H1 (cell line): ENCODE data around the gene GYPC. TPM values are rescaled to one million over a fixed set of nuclear protein-coding genes. Genes with fewer than 3 reads are reported as not detected.

Experiments used
- CTCF ChIA-PET: fragments of 300-600 bp; sonication (Branson Sonifier 250); formaldehyde crosslinking; loops from one replicate; lab custom pipeline; 2021; ENCODE audit not compliant: partially characterized antibody; lab: Charles Lee
- POLR2A ChIA-PET: fragments of 300-600 bp; sonication (Branson Sonifier 250); formaldehyde crosslinking; loops from one replicate; lab custom pipeline; 2021; ENCODE audit warnings: inconsistent platforms; ENCODE audit not compliant: partially characterized antibody; lab: Charles Lee
- DNase-seq, 2 experiments: peaks; one replicate each; pipeline versions ENCODE4 v3.0.0 to v3.0.0-alpha.2; 2010 to 2022; ENCODE audit warnings: low spot score in 2 of 2, low read depth in 1 of 2, mixed read lengths in 1 of 2
- FAIRE-seq: peaks from 2 replicates; lab custom pipeline; 2011; peaks lifted over from hg19 to GRCh38; lab: Jason Lieb, UNC
- H2AFZ ChIP-seq: 2 replicates; pipeline ENCODE4 v1.8.1; 2012; ENCODE audit warnings: low read length, inconsistent platforms
- H2AK5ac ChIP-seq: 2 replicates; pipeline ENCODE4 v1.6.1; 2013; ENCODE audit warnings: low read depth, low read length
- H2BK120ac ChIP-seq: replicated peaks from 2 replicates; pipeline ENCODE3; 2013; ENCODE audit warnings: low read depth, low read length, inconsistent platforms
- H2BK12ac ChIP-seq: 2 replicates; pipeline ENCODE4 v1.6.1; 2013; ENCODE audit warnings: low read depth, low read length
- H2BK15ac ChIP-seq: 2 replicates; pipeline ENCODE4 v1.6.1; 2013; ENCODE audit warnings: low read length
- H2BK20ac ChIP-seq: 2 replicates; pipeline ENCODE4 v1.6.1; 2013; ENCODE audit warnings: low read length
- H2BK5ac ChIP-seq: 2 replicates; pipeline ENCODE4 v1.6.1; 2013; ENCODE audit warnings: low read depth, low read length
- H3K14ac ChIP-seq: 2 replicates; pipeline ENCODE4 v1.6.1; 2013; ENCODE audit warnings: inconsistent platforms; ENCODE audit not compliant: insufficient read length
- H3K18ac ChIP-seq: 2 replicates; pipeline ENCODE4 v1.6.1; 2013; ENCODE audit warnings: low read length; ENCODE audit errors: extremely low read depth
- H3K23ac ChIP-seq: 2 replicates; pipeline ENCODE4 v1.6.1; 2013; ENCODE audit warnings: inconsistent platforms; ENCODE audit not compliant: insufficient read length
- H3K23me2 ChIP-seq: 2 replicates; pipeline ENCODE4 v1.6.1; 2013; ENCODE audit warnings: low read depth, low read length
- H3K27ac ChIP-seq: 2 replicates; pipeline ENCODE4 v1.6.1; 2011; ENCODE audit warnings: low read depth, low read length, inconsistent platforms
- H3K27me3 ChIP-seq, 4 experiments: replicated peaks in 1 of 4; 1 replicate in 1 of 4; 2 replicates in 3 of 4; pipeline versions ENCODE4 v1.6.1 to v1.8.1; 2011 to 2013; ENCODE audit warnings: low read length in 3 of 4, mild to moderate bottlenecking in 3 of 4, inconsistent platforms in 2 of 4, mixed read lengths in 2 of 4, moderate library complexity in 1 of 4; ENCODE audit not compliant: control insufficient read depth in 3 of 4, insufficient read depth in 3 of 4; ENCODE audit errors: extremely low read depth in 1 of 4
- H3K36me3 ChIP-seq, 4 experiments: 2 replicates each; pipeline versions ENCODE4 v1.6.1 to v1.8.1; 2011 to 2013; ENCODE audit warnings: mild to moderate bottlenecking in 4 of 4, low read length in 3 of 4, moderate library complexity in 2 of 4, control low read depth in 1 of 4, inconsistent platforms in 1 of 4; ENCODE audit not compliant: insufficient read depth in 4 of 4, control insufficient read depth in 2 of 4
- H3K4ac ChIP-seq: replicated peaks from 2 replicates; pipeline ENCODE3; 2013; ENCODE audit warnings: low read length, low read depth, mixed read lengths, inconsistent platforms; ENCODE audit not compliant: insufficient read length
- H3K4me1 ChIP-seq, 4 experiments: replicated peaks in 1 of 4; 1 replicate in 1 of 4; 2 replicates in 3 of 4; pipeline versions ENCODE4 v1.6.1 to v1.8.1; 2011 to 2013; ENCODE audit warnings: low read length in 3 of 4, inconsistent platforms in 2 of 4, mixed read lengths in 1 of 4; ENCODE audit not compliant: insufficient read depth in 4 of 4, control insufficient read depth in 3 of 4
- H3K4me2 ChIP-seq, 2 experiments: 2 replicates each; pipeline versions ENCODE4 v1.6.1 to v1.8.1; 2011 to 2013; ENCODE audit warnings: low read depth in 2 of 2, low read length in 2 of 2, control low read depth in 1 of 2, inconsistent platforms in 1 of 2, mild to moderate bottlenecking in 1 of 2; ENCODE audit not compliant: insufficient read depth in 1 of 2
- H3K4me3 ChIP-seq, 4 experiments: fragments of 200-600, 300-600 bp in 1 of 4; sonication (generic), shearing (Covaris generic), sonication (Bioruptor Twin) in 1 of 4; 2 replicates each; pipeline versions ENCODE4 v1.5.1 to v1.8.1; 2011 to 2016; ENCODE audit warnings: low read length in 4 of 4, low read depth in 3 of 4, control low read depth in 2 of 4, inconsistent platforms in 2 of 4, mild to moderate bottlenecking in 2 of 4, mixed read lengths in 1 of 4, moderate library complexity in 1 of 4; ENCODE audit not compliant: insufficient read depth in 2 of 4; ENCODE audit errors: extremely low read depth in 1 of 4
- H3K56ac ChIP-seq: replicated peaks from 2 replicates; pipeline ENCODE3; 2013; ENCODE audit warnings: low read depth, mild to moderate bottlenecking, mixed read lengths, low read length, inconsistent platforms; ENCODE audit not compliant: insufficient read length
- H3K79me1 ChIP-seq: 2 replicates; pipeline ENCODE4 v1.6.1; 2013; ENCODE audit warnings: low read depth, low read length, control low read depth
- H3K79me2 ChIP-seq, 2 experiments: 2 replicates each; pipeline versions ENCODE4 v1.6.1 to v1.8.1; 2012 to 2013; ENCODE audit warnings: low read length in 2 of 2, mild to moderate bottlenecking in 2 of 2, inconsistent platforms in 1 of 2; ENCODE audit not compliant: insufficient read depth in 2 of 2, control insufficient read depth in 1 of 2
- H3K9ac ChIP-seq, 4 experiments: replicated peaks in 1 of 4; 1 replicate in 1 of 4; 2 replicates in 3 of 4; pipeline versions ENCODE4 v1.6.1 to v1.8.1; 2011 to 2013; ENCODE audit warnings: low read depth in 3 of 4, low read length in 3 of 4, control low read depth in 2 of 4, mild to moderate bottlenecking in 2 of 4, moderate library complexity in 2 of 4, inconsistent platforms in 1 of 4; ENCODE audit errors: extremely low read depth in 1 of 4
- H3K9me3 ChIP-seq, 2 experiments: 2 replicates each; pipeline versions ENCODE4 v1.6.1 to v1.8.1; 2012 to 2013; ENCODE audit warnings: mild to moderate bottlenecking in 2 of 2, moderate library complexity in 2 of 2, control low read depth in 1 of 2, inconsistent platforms in 1 of 2, low read depth in 1 of 2, low read length in 1 of 2, mixed read lengths in 1 of 2; ENCODE audit not compliant: insufficient read depth in 2 of 2
- H4K20me1 ChIP-seq, 2 experiments: replicated peaks in 1 of 2; 2 replicates each; pipeline versions ENCODE3 to v1.8.1; 2011 to 2013; ENCODE audit warnings: inconsistent platforms in 2 of 2, low read length in 2 of 2, mild to moderate bottlenecking in 1 of 2; ENCODE audit not compliant: insufficient read depth in 2 of 2, control insufficient read depth in 1 of 2
- H4K5ac ChIP-seq: 2 replicates; pipeline ENCODE4 v1.6.1; 2013; ENCODE audit warnings: low read length, low read depth, mixed read lengths, inconsistent platforms; ENCODE audit not compliant: insufficient read length
- H4K8ac ChIP-seq: 2 replicates; pipeline ENCODE4 v1.8.0; 2013; ENCODE audit warnings: mild to moderate bottlenecking, moderate library complexity, low read length, inconsistent platforms; ENCODE audit not compliant: insufficient read depth; ENCODE audit errors: extremely low read depth
- H4K91ac ChIP-seq: replicated peaks from 2 replicates; pipeline ENCODE3; 2013; ENCODE audit warnings: low read length, mixed read lengths, inconsistent platforms; ENCODE audit not compliant: insufficient read length
- ATF3 ChIP-seq: IDR thresholded peaks from 2 replicates; pipeline ENCODE4 v1.6.1; 2011; ENCODE audit warnings: low read depth, mild to moderate bottlenecking, low read length; ENCODE audit not compliant: insufficient read depth
- BACH1 ChIP-seq: IDR thresholded peaks from 2 replicates; pipeline ENCODE4 v1.6.1; 2012; ENCODE audit warnings: low read length, improper control_type of control experiment
- BCL11A ChIP-seq, 2 experiments: IDR thresholded peaks; one replicate each; pipeline ENCODE4 v1.6.1; 2011; ENCODE audit warnings: low read depth in 2 of 2, low read length in 2 of 2, mild to moderate bottlenecking in 2 of 2
- CHD1 ChIP-seq: IDR thresholded peaks from 2 replicates; pipeline ENCODE4 v1.6.1; 2012; ENCODE audit warnings: low read depth, low read length, improper control_type of control experiment
- CHD2 ChIP-seq: IDR thresholded peaks from 2 replicates; pipeline ENCODE4 v1.6.1; 2012; ENCODE audit warnings: low read length, improper control_type of control experiment
- HDAC2 ChIP-seq, 2 experiments: fragments of 300-600 bp in 1 of 2; sonication (generic) in 1 of 2; IDR thresholded peaks; 2 replicates each; pipeline ENCODE4 v1.6.1; 2011 to 2012; ENCODE audit warnings: low read depth in 2 of 2, low read length in 2 of 2, mild to moderate bottlenecking in 2 of 2, moderate library complexity in 2 of 2, borderline replicate concordance in 1 of 2, inconsistent platforms in 1 of 2
- JUN ChIP-seq: IDR thresholded peaks from 2 replicates; pipeline ENCODE4 v1.6.1; 2011; ENCODE audit warnings: low read depth, mild to moderate bottlenecking, improper control_type of control experiment, low read length
- NANOG ChIP-seq: IDR thresholded peaks from 2 replicates; pipeline ENCODE4 v1.6.1; 2011; ENCODE audit warnings: low read length, low read depth, mild to moderate bottlenecking, inconsistent platforms; ENCODE audit not compliant: insufficient read depth, poor library complexity, severe bottlenecking
- POLR2AphosphoS5 ChIP-seq: IDR thresholded peaks from 2 replicates; pipeline ENCODE4 v1.6.1; 2011; ENCODE audit warnings: low read depth, low read length
- RXRA ChIP-seq: IDR thresholded peaks from 2 replicates; pipeline ENCODE4 v1.6.1; 2011; ENCODE audit warnings: low read depth, mild to moderate bottlenecking, low read length, moderate library complexity; ENCODE audit not compliant: insufficient read depth
- TEAD4 ChIP-seq: IDR thresholded peaks from 2 replicates; pipeline ENCODE4 v1.6.1; 2012; ENCODE audit warnings: low read depth, low read length, inconsistent platforms, mixed read lengths
- YY1 ChIP-seq: IDR thresholded peaks from 2 replicates; pipeline ENCODE4 v1.6.1; 2011; ENCODE audit warnings: low read depth, mild to moderate bottlenecking, low read length
- WGBS, 2 experiments: shearing (Covaris generic) in 1 of 2; methylation state at CpG; one replicate each; pipeline versions ENCODE4 v1.1.6 to v1.1.7; 2013 to 2015; ENCODE audit warnings: low lambda C conversion rate in 2 of 2, mixed read lengths in 2 of 2, inconsistent platforms in 1 of 2, low coverage in 1 of 2, missing lambda C conversion rate in 1 of 2; ENCODE audit not compliant: insufficient replicate concordance in 2 of 2, insufficient coverage in 1 of 2, insufficient read length in 1 of 2; ENCODE audit errors: extremely low coverage in 1 of 2, missing lambda C conversion rate in 1 of 2; 5-methylcytosine and 5-hydroxymethylcytosine counted together
- polyA plus RNA-seq, 7 experiments: library from polyadenylated mRNA; depleted of rRNA in 3 of 7; stranded (reverse) in 5 of 7; unstranded in 2 of 7; fragments of >200 nt in 5 of 7; fragments of 200-250 nt in 2 of 7; gene quantifications; 1 replicate in 5 of 7; 2 replicates in 1 of 7; 4 replicates in 1 of 7; pipeline versions ENCODE4 v1.2.1 to v1.2.3, GENCODE V29; 2011 to 2013; ENCODE audit warnings: missing spikeins in 2 of 7, mixed read lengths in 2 of 7
- total RNA-seq: library from RNA; stranded (reverse); fragmentation: NEBNext Ultra II Directional; extraction: Animal tissue kit (Norgen Biotek cat#: 25700); gene quantifications from 2 replicates; pipeline ENCODE4 v1.2.1, GENCODE V29; 2021

The GYPC gene
- total and polyA plus RNA-seq, 2 of the 8 experiments (the other 6 are each of a cell fraction or from before 2014, with no cell fraction given): 26.8 to 53.6 TPM

GRCh38 chr2:126681505-126681904, 25.5 kb downstream of the GYPC start:
- H2BK120ac ChIP-seq: no peak overlapping the region
- H2BK20ac ChIP-seq: no peak overlapping the region
- no peaks in the 10 kb centered on the region for H3K27me3 ChIP-seq
- ChIA-PET POLR2A (no interaction called here), CTCF (no interaction called here)
- H3K4ac ChIP-seq: no peak overlapping the region
- H4K8ac ChIP-seq: no peak overlapping the region
- peaks cover 6% of the 10 kb centered on the region; the same call in 1 of the 2 replicates for H3K23me2 ChIP-seq
- FAIRE-seq (no peak), DNase-seq (no peak)
- H4K91ac ChIP-seq: no peak overlapping the region
- H3K36me3 ChIP-seq: no peaks in the 10 kb centered on the region
- H3K14ac ChIP-seq: no peak overlapping the region
- H2BK5ac ChIP-seq: no peak overlapping the region
- H3K4me2 ChIP-seq: no peak overlapping the region
- H3K23ac ChIP-seq: no peak overlapping the region
- no peaks in the 10 kb centered on the region for H3K79me2 ChIP-seq
- H2BK15ac ChIP-seq: no peak overlapping the region
- no peaks in the 10 kb centered on the region for H4K20me1 ChIP-seq
- H3K56ac ChIP-seq: no peak overlapping the region
- H3K4me1 ChIP-seq: no peaks in the 10 kb centered on the region; a peak in 1 of 7 replicates
- no peak overlapping the region for H4K5ac ChIP-seq
- no peak overlapping the region for H2AFZ ChIP-seq
- 97% methylated on average over 5 of the region's 6 CpGs; no CpG with 5 or more reads in 1 of the 2 experiments for WGBS, 2 experiments
- H2AK5ac ChIP-seq: no peak overlapping the region
- H3K18ac ChIP-seq: no peak overlapping the region
- H3K9me3 ChIP-seq: peaks cover 0 to 5% of the 10 kb centered on the region in 2 experiments; a peak in 1 of 4 replicates
- TF ChIP-seq BACH1 (no peak), JUN (no peak), CHD2 (no peak), ATF3 (no peak), RXRA (no peak), NANOG (no peak), BCL11A (IDR thresholded peaks at IDR 0.05; ENCODE audit: low read depth in 2 of 2, low read length in 2 of 2) (no peak), CHD1 (no peak), HDAC2 (IDR thresholded peaks at IDR 0.05; ENCODE audit: borderline replicate concordance in 1 of 2, low read depth in 2 of 2, low read length in 2 of 2) (no peak), YY1 (no peak), POLR2AphosphoS5 (no peak), TEAD4 (no peak)
- H3K79me1 ChIP-seq: peaks cover 2% of the 10 kb centered on the region; the same call in 1 of the 2 replicates
- no peak overlapping the region for H3K4me3 ChIP-seq
- no peak overlapping the region for H3K27ac ChIP-seq
- H2BK12ac ChIP-seq: no peak overlapping the region
- no peak overlapping the region for H3K9ac ChIP-seq
